ENCODE measurements around the gene LRIG1.

The LRIG1 gene

DNA sequence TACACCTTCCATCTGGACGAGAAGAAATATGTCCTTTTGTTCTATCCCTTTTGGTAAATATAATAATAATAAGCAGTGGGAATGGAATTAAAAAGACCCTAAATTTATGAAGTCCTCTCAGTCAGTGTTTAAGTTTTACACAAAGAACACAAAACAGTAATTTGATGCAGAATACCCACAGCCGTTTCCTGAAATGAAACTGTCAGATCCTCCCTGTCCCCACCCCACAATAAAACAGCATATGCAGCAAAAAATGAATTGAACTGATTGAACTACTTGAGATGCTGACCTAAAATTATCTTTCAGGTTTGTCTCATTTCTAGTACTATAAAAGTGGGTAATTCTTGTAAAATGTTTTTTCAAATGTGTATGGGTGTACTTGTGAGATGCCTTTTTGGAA, 2.2 kb upstream of the LRIG1 start:
- H3K79me2 ChIP-seq (ENCODE audit: control insufficient read depth, insufficient read depth, low read length, unreplicated experiment), result no peaks in the 10 kb centered on the region
- peaks cover 3% of the 10 kb centered on the region for H3K4me1 ChIP-seq (ENCODE audit: control insufficient read depth, insufficient read depth, low read length, unreplicated experiment)
- H2AFZ ChIP-seq (ENCODE audit: low read length, unreplicated experiment), result no peak overlapping the region
- no peaks in the 10 kb centered on the region for H3K36me3 ChIP-seq (ENCODE audit: insufficient read depth, low read length)
- H3K27ac ChIP-seq (ENCODE audit: low read depth, low read length), result no peak overlapping the region
- no peak overlapping the region for H3K4me3 ChIP-seq (ENCODE audit: low read depth, low read length)
- peaks cover 24% of the 10 kb centered on the region for H3K27me3 ChIP-seq (ENCODE audit: insufficient read depth, low read length)

DNA sequence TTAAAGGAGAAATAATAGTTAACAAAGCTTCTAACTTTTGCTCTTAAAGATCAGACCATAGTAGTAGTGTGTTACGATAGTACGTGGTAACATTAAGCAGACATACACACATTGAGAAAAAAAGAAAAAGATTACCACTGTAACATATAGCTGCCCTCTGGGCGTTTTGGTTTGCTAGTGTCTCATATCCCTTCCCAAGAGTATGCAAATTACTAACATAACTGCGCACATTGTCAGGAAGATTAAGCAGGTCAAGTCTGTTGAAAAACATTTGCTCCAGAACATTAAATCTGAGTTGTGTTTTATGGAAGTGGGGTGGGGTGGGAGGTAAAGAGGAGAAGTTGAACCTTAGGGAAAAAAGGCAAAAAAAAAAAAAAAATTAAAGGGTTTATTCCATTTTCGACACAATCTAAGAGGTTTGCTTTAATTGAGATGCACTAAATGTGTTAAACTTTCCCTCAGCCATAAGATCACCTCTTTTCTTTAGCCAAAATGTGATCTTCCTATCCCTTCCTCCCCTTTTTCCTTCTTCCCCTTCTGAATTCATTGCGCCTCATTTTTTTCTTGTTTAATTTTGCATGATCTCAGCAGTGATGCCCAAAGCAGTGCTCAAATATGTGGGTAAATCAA, 1.5 kb upstream of the LRIG1 start:
- no peaks in the 10 kb centered on the region for H3K79me2 ChIP-seq (ENCODE audit: control insufficient read depth, insufficient read depth, low read length, unreplicated experiment)
- H3K4me3 ChIP-seq (ENCODE audit: low read depth, low read length), result no peak overlapping the region
- H3K27me3 ChIP-seq (ENCODE audit: insufficient read depth, low read length), result peaks cover 24% of the 10 kb centered on the region
- H3K36me3 ChIP-seq (ENCODE audit: insufficient read depth, low read length), result no peaks in the 10 kb centered on the region
- H3K27ac ChIP-seq (ENCODE audit: low read depth, low read length), result no peak overlapping the region
- H2AFZ ChIP-seq (ENCODE audit: low read length, unreplicated experiment), result no peak overlapping the region
- H3K4me1 ChIP-seq (ENCODE audit: control insufficient read depth, insufficient read depth, low read length, unreplicated experiment), result peaks cover 3% of the 10 kb centered on the region

DNA sequence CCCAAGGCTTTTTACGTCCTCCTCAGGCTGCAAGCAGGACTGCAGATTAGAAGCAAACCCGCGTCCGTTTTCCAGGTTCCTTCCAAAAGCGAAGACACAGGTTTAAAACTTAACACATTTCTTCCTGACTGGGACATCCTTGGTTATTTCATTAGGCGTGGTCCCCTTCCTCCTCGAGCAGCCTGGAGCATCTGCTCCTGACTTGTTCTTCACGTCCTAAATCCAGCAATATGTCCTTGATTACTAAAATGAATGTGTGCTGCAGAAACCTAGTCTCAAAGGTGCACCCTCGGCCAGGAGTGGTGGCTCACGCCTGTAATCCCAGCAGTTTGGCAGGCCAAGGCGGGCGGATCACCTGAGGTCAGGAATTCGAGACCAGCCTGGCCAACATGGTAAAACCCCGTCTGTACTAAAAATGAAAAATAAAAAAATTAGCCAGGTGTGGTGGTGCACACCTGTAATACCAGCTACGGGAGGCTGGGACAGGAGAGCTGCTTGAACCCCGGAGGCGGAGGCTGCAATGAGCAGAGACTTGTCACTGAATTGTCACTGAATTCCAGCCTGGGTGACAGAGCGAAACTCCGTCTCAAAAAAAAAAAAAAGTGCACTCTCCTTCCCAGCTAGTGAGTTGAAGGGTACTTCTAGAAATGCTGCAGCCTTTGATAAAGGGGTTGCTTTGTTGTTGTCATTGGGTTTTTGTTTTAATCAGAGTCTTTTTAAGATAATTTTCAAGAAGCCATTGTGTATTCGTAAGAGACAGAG, 842 bp upstream of the LRIG1 start:
- H2AFZ ChIP-seq (ENCODE audit: low read length, unreplicated experiment), result peak overlapping the region; percentile 77
- H3K4me3 ChIP-seq (ENCODE audit: low read depth, low read length), result peak overlapping the region; percentile 94
- H3K27ac ChIP-seq (ENCODE audit: low read depth, low read length), result no peak overlapping the region

DNA sequence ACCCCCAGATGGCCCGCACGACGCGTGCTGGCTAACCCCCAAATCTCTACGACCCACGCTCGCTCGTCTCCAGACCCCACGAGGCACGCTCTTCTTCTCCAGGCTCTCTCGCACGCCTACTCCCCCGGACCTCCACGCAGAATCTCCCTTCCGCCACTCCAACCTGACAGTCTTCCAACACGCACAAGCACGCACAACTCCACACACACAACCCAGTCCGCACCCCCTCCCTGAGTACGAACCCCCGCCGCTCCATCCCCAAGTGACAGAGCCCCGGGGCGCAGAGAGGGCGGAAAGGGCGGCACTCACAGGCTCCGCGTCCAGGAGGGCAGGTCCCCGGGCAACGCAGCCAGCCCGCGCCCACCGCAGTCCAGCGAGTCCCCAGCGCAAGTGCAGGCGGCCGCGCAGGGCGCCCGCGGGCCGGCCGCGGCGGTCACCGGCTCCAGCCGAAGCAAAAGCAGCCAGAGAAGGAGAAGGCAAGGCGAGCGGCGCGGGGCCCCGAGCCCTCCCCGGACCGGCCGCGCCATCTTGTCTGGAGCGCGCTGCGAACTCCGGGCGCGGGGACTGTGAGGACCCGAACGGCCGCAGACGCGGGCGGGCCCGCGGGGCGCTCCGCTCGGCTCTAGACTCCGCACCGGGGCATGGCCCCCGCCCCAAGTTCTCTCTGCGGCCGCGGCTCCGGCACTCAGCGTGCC, 794 bp downstream of the LRIG1 start:
- no peak overlapping the region for H3K27ac ChIP-seq (ENCODE audit: low read depth, low read length)
- peaks cover 3% of the 10 kb centered on the region for H3K4me1 ChIP-seq (ENCODE audit: control insufficient read depth, insufficient read depth, low read length, unreplicated experiment)
- H3K4me3 ChIP-seq (ENCODE audit: low read depth, low read length), result peak overlapping the region; percentile 94
- no peaks in the 10 kb centered on the region for H3K36me3 ChIP-seq (ENCODE audit: insufficient read depth, low read length)
- H3K27me3 ChIP-seq (ENCODE audit: insufficient read depth, low read length), result peaks cover 24% of the 10 kb centered on the region
- H2AFZ ChIP-seq (ENCODE audit: low read length, unreplicated experiment), result peak overlapping the region; percentile 84
- peaks cover 3% of the 10 kb centered on the region for H3K79me2 ChIP-seq (ENCODE audit: control insufficient read depth, insufficient read depth, low read length, unreplicated experiment)

More for the DNA sequence above, 842 bp upstream of the LRIG1 start:
- no peaks in the 10 kb centered on the region for H3K36me3 ChIP-seq (ENCODE audit: insufficient read depth, low read length)
- H3K79me2 ChIP-seq (ENCODE audit: control insufficient read depth, insufficient read depth, low read length, unreplicated experiment), result peaks cover 3% of the 10 kb centered on the region
- peaks cover 3% of the 10 kb centered on the region for H3K4me1 ChIP-seq (ENCODE audit: control insufficient read depth, insufficient read depth, low read length, unreplicated experiment)
- H3K27me3 ChIP-seq (ENCODE audit: insufficient read depth, low read length), result peaks cover 24% of the 10 kb centered on the region

DNA sequence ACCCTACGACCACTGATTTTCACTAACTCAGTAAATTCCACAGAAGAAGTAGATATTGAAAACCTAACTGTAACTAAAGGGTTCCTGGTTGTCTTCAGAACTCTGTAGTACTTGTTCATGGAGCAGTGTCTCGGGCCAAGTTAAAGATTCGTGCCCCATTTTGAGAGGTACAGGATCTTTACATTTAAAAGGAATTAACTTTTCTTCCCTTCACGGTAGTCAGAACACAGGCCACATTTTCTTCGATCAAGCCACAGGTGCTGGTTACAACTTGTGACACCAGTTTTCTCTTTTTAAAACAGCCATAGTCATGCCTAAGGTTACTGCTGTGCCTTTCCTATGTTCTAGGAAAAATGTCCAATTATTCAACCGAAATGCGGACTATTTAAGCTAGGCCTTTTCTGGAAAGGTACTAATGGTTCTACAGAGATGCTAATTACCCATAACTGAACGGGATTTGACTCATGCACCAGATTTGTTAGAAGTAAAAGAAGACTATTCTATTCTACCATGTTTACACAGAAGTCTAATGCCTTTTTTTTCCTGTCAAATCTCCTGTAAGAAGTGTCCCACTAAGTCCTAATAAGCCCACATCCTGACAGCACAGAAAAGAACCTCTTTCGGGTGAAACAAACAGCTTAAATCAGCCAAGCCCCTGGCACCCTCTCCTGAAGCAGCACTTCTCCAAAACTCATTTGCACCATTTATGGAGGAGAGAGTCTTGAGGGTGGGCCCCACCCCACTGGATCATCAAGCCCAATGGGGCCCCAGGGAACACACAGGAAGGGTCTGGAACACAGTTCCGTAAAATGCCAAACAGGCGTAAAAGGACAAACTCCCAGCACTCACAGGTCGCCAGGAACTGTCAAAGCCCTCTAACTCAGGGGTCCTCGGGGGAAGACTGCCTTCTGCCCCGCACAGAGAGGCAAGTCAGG, 1.9 kb downstream of the LRIG1 start:
- Histone ChIP-seq H3K36me3 (ENCODE audit: insufficient read depth, low read length) (no peaks in the 10 kb centered on the region), H3K27me3 (ENCODE audit: insufficient read depth, low read length) (peaks cover 24% of the 10 kb centered on the region), H2AFZ (ENCODE audit: low read length, unreplicated experiment) (no peak overlapping the region), H3K4me3 (ENCODE audit: low read depth, low read length) (peak overlapping the region; percentile 50), H3K4me1 (ENCODE audit: control insufficient read depth, insufficient read depth, low read length, unreplicated experiment) (peaks cover 3% of the 10 kb centered on the region), H3K27ac (ENCODE audit: low read depth, low read length) (no peak overlapping the region), H3K79me2 (ENCODE audit: control insufficient read depth, insufficient read depth, low read length, unreplicated experiment) (peaks cover 3% of the 10 kb centered on the region)

DNA sequence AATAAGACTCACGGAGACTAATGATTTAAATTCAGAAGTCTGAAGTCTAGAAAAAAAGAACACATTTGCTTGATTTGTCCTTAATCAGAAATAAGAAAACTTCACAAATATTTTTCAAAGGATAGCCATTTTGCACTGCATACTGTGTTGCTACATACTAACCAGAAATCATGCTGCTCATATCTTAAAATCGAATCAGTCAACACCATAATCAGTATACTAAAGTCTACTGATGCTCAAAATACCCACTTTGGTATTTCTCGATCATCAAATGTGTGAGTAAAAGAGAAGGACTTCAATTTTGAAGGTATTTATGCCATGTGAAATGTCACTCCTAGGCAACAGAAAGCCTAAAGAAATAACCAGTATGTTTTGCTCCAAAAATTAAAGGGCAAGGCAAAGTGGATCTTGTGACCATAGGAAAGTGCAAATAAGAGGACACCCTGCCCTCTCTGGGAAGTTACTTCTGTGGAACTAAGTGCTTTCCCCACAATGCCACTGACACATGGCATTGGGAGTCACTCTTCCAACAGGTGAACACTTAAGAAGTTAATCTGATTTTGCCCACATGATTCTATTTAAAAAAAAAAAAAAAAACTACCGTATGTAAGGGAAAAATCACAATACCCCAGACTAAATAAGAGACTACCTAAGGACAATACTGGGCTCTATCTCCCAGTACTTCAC, 2.7 kb downstream of the LRIG1 start:
- H3K27ac ChIP-seq (ENCODE audit: low read depth, low read length), result no peak overlapping the region
- H3K4me1 ChIP-seq (ENCODE audit: control insufficient read depth, insufficient read depth, low read length, unreplicated experiment), result peaks cover 3% of the 10 kb centered on the region
- no peaks in the 10 kb centered on the region for H3K36me3 ChIP-seq (ENCODE audit: insufficient read depth, low read length)
- H3K4me3 ChIP-seq (ENCODE audit: low read depth, low read length), result no peak overlapping the region
- H2AFZ ChIP-seq (ENCODE audit: low read length, unreplicated experiment), result no peak overlapping the region
- H3K79me2 ChIP-seq (ENCODE audit: control insufficient read depth, insufficient read depth, low read length, unreplicated experiment), result peaks cover 3% of the 10 kb centered on the region
- H3K27me3 ChIP-seq (ENCODE audit: insufficient read depth, low read length), result peaks cover 17% of the 10 kb centered on the region

DNA sequence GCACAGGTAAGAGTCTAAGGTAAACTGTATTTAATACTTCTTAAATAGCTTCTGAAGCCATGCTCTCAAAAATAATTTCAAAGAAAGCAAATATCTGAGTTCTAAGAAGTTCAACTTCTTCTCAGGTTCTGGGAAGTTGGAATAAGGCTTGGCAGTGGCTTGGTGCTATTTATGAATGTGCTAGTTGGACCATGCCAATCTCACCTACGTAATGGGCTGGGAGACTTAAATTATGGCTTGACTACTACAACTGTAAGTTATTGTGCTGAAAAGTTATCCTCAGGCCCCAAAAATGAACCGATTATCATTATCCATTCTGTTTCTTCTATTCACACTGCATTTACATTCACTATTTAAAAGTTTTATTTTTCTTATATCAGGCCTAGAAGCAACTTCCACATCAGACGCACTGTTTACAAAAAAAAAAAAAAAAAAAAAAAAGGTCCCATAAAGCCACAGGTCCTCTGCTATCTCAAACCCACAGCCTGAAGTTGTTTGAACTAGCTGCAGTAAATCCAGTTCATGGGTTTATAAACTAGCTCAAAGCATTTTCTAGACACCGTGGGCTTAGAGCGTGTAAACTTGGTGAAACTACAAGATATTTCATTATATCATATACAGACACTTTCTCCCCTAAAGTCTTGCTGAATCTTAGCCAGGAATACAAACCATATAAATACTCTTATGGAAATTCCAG, 3.4 kb downstream of the LRIG1 start:
- peaks cover 3% of the 10 kb centered on the region for H3K79me2 ChIP-seq (ENCODE audit: control insufficient read depth, insufficient read depth, low read length, unreplicated experiment)
- no peaks in the 10 kb centered on the region for H3K36me3 ChIP-seq (ENCODE audit: insufficient read depth, low read length)
- H2AFZ ChIP-seq (ENCODE audit: low read length, unreplicated experiment), result no peak overlapping the region
- peaks cover 3% of the 10 kb centered on the region for H3K4me1 ChIP-seq (ENCODE audit: control insufficient read depth, insufficient read depth, low read length, unreplicated experiment)
- H3K27ac ChIP-seq (ENCODE audit: low read depth, low read length), result no peak overlapping the region
- H3K27me3 ChIP-seq (ENCODE audit: insufficient read depth, low read length), result peaks cover 10% of the 10 kb centered on the region; the same call in 1 of the 2 replicates
- no peak overlapping the region for H3K4me3 ChIP-seq (ENCODE audit: low read depth, low read length)

DNA sequence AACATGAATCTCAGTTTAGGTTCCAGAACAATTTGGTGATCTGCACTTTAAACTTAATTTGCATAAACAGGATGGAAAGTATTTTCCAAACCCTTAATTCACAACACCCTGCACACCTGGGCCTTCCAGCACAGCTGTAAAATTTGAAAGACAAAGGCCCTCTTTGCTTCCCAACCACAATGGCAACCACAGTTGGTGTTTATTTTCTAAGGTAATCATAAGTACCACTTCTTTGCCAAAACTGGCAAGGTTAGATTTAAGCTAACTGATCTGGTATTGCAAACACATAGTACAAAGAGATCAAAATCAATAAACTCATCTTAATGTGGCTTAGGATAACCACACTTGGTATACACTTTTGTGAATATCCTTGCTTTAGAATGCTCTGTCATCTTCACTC, 4.1 kb downstream of the LRIG1 start:
- Histone ChIP-seq H3K27me3 (ENCODE audit: insufficient read depth, low read length) (0 out of 2 replicates have a peak, but pooled peaks cover 3% of the 10 kb centered on the region), H3K4me3 (ENCODE audit: low read depth, low read length) (no peak overlapping the region), H2AFZ (ENCODE audit: low read length, unreplicated experiment) (no peak overlapping the region), H3K79me2 (ENCODE audit: control insufficient read depth, insufficient read depth, low read length, unreplicated experiment) (peaks cover 3% of the 10 kb centered on the region), H3K4me1 (ENCODE audit: control insufficient read depth, insufficient read depth, low read length, unreplicated experiment) (peaks cover 3% of the 10 kb centered on the region), H3K27ac (ENCODE audit: low read depth, low read length) (no peak overlapping the region), H3K36me3 (ENCODE audit: insufficient read depth, low read length) (no peaks in the 10 kb centered on the region)

DNA sequence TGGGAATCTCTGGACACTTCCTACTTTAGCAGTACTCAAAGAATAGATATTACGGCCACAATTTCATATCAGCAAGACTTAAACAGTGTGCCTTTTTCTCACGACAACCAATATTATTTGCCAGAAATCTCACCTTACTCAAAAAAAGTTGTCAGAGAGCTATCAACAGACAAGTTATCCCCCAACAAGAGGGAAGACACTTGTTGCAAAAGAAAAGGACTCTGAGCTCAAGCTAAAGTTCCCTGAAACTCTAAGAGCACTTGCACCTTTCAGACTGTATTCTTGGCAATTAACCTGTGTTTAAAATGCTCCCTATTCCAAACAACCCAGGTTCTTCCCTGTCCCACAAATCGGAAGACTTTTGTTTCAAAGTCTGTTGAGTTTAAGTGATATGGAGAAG, 4.5 kb downstream of the LRIG1 start:
- no peak overlapping the region for H3K27ac ChIP-seq (ENCODE audit: low read depth, low read length)
- no peak overlapping the region for H3K4me3 ChIP-seq (ENCODE audit: low read depth, low read length)
- H3K27me3 ChIP-seq (ENCODE audit: insufficient read depth, low read length), result no peaks in the 10 kb centered on the region
- H3K36me3 ChIP-seq (ENCODE audit: insufficient read depth, low read length), result no peaks in the 10 kb centered on the region
- H3K4me1 ChIP-seq (ENCODE audit: control insufficient read depth, insufficient read depth, low read length, unreplicated experiment), result no peaks in the 10 kb centered on the region
- H2AFZ ChIP-seq (ENCODE audit: low read length, unreplicated experiment), result no peak overlapping the region
- peaks cover 3% of the 10 kb centered on the region for H3K79me2 ChIP-seq (ENCODE audit: control insufficient read depth, insufficient read depth, low read length, unreplicated experiment)

All from ACC112 (cell line).